HepG2 (cell line): ENCODE results near the gene EXOSC7. TPM values are rescaled to one million over a fixed set of nuclear protein-coding genes. Genes with fewer than 3 reads are reported as not detected.

Source experiments
- ATAC-seq: fragments of 200-7000 bp; cut with Tn5 transposase; 3 replicates; pipeline ENCODE4 v1.9.1; 2020; ENCODE audit warnings: mild to moderate bottlenecking, moderate library complexity
- BruUV-seq: library from RNA; stranded (reverse); fragments of 400-500 nt; replicated peaks from 2 replicates; lab custom pipeline; 2021; lab: Mats Ljungman, UMichigan
- CTCF ChIA-PET: fragments of 300-600 bp; formaldehyde crosslinking; extraction: SDS; loops from one replicate; lab custom pipeline; 2021; ENCODE audit warnings: low total read pairs, inconsistent platforms, low intra/inter-chr PET ratio; lab: Yijun Ruan, JAX
- POLR2A ChIA-PET: fragments of 350-600 bp; sonication (Branson Sonifier 250); formaldehyde crosslinking; loops from one replicate; lab custom pipeline; 2020; ENCODE audit warnings: antibody characterized with exemption, inconsistent platforms; lab: Yijun Ruan, JAX
- DNase-seq: peaks from one replicate; pipeline ENCODE4 v3.0.0-alpha.2; 2015; ENCODE audit warnings: low spot score
- FAIRE-seq: peaks from 3 replicates; lab custom pipeline; 2011; peaks lifted over from hg19 to GRCh38; lab: Jason Lieb, UNC
- H2AFZ ChIP-seq: one replicate; pipeline ENCODE4 v1.6.1; 2011; ENCODE audit warnings: low read length, inconsistent platforms
- H3K27ac ChIP-seq: fragments of 300-600 bp; 3 replicates; pipeline ENCODE4 v1.8.0; 2011; ENCODE audit warnings: mixed run types, mild to moderate bottlenecking, mixed read lengths, low read length, inconsistent platforms; ENCODE audit not compliant: insufficient read depth; ENCODE audit errors: extremely low read length
- H3K27me3 ChIP-seq, 2 experiments: fragments of 200-600 bp in 1 of 2; 2 replicates in 1 of 2; 3 replicates in 1 of 2; pipeline versions ENCODE4 v1.6.0 to v1.8.0; 2011; ENCODE audit warnings: low read length in 2 of 2, mild to moderate bottlenecking in 2 of 2, moderate library complexity in 2 of 2, inconsistent platforms in 1 of 2; ENCODE audit not compliant: insufficient read depth in 2 of 2, control insufficient read depth in 1 of 2
- H3K36me3 ChIP-seq, 2 experiments: fragments of 200-600 bp in 1 of 2; replicated peaks in 1 of 2; 2 replicates in 1 of 2; 3 replicates in 1 of 2; pipeline versions ENCODE4 v1.5.1 to v1.8.0; 2011; ENCODE audit warnings: low read length in 2 of 2, inconsistent platforms in 1 of 2; ENCODE audit not compliant: insufficient read depth in 2 of 2, control insufficient read depth in 1 of 2
- H3K4me1 ChIP-seq: 2 replicates; pipeline ENCODE4 v1.5.1; 2012; ENCODE audit warnings: low read length, inconsistent platforms; ENCODE audit not compliant: insufficient read depth
- H3K4me2 ChIP-seq: 2 replicates; pipeline ENCODE4 v1.6.0; 2011; ENCODE audit warnings: low read depth, low read length, inconsistent platforms
- H3K4me3 ChIP-seq, 3 experiments: fragments of 200-600 bp in 1 of 3; sonication (generic), shearing (Covaris generic) in 1 of 3; replicated peaks in 1 of 3; 2 replicates each; pipeline ENCODE4 v1.5.1; 2011 to 2016; ENCODE audit warnings: low read length in 3 of 3, inconsistent platforms in 2 of 3, low read depth in 2 of 3, mild to moderate bottlenecking in 2 of 3, control low read depth in 1 of 3, mixed read lengths in 1 of 3; ENCODE audit not compliant: insufficient read depth in 1 of 3
- H3K79me2 ChIP-seq: one replicate; pipeline ENCODE4 v1.6.1; 2011; ENCODE audit warnings: low read length, inconsistent platforms; ENCODE audit not compliant: insufficient read depth
- H3K9ac ChIP-seq: 2 replicates; pipeline ENCODE4 v1.6.0; 2011; ENCODE audit warnings: mild to moderate bottlenecking, low read depth, low read length, inconsistent platforms; ENCODE audit not compliant: insufficient read depth
- H3K9me3 ChIP-seq: 2 replicates; pipeline ENCODE4 v1.5.1; 2012; ENCODE audit warnings: mild to moderate bottlenecking, low read length
- H4K20me1 ChIP-seq: 2 replicates; pipeline ENCODE4 v1.6.0; 2011; ENCODE audit warnings: inconsistent platforms, mild to moderate bottlenecking, low read length, moderate library complexity; ENCODE audit not compliant: insufficient read depth
- CEBPB ChIP-seq: IDR thresholded peaks from 2 replicates; pipeline ENCODE4 v1.6.1; 2011; ENCODE audit warnings: low read depth, low read length, improper control_type of control experiment, borderline replicate concordance
- FOXM1 ChIP-seq: sonication (generic); formaldehyde crosslinking; IDR thresholded peaks from 2 replicates; pipeline ENCODE4 v1.5.0; 2020; ENCODE audit warnings: missing genetic modification reagents
- SKI ChIP-seq: fragments of 450-650 bp; IDR thresholded peaks from one replicate; pipeline ENCODE4 v1.6.1; 2018; ENCODE audit warnings: mild to moderate bottlenecking; ENCODE audit not compliant: partially characterized antibody
- THYN1 ChIP-seq: sonication (generic); formaldehyde crosslinking; IDR thresholded peaks from 2 replicates; pipeline ENCODE4 v1.8.1; 2023; ENCODE audit warnings: low read depth, mild to moderate bottlenecking, moderate library complexity, missing genetic modification reagents, borderline replicate concordance
- TRAFD1 ChIP-seq: sonication (generic); formaldehyde crosslinking; IDR thresholded peaks from 2 replicates; pipeline ENCODE4 v1.5.1; 2020; ENCODE audit warnings: missing genetic modification reagents, mild to moderate bottlenecking, borderline replicate concordance
- ZBTB43 ChIP-seq: sonication (generic); formaldehyde crosslinking; conservative IDR thresholded peaks from 2 replicates; pipeline ENCODE4 v1.4.0; 2020; ENCODE audit warnings: missing genetic modification reagents
- ZIK1 ChIP-seq: sonication (generic); formaldehyde crosslinking; IDR thresholded peaks from 2 replicates; pipeline ENCODE4 v1.5.0; 2020; ENCODE audit warnings: mild to moderate bottlenecking, low read depth, missing genetic modification reagents, borderline replicate concordance
- ZSCAN25 ChIP-seq: sonication (generic); formaldehyde crosslinking; IDR thresholded peaks from 2 replicates; pipeline ENCODE4 v1.8.0; 2022; ENCODE audit warnings: mild to moderate bottlenecking, missing genetic modification reagents
- WGBS: methylation state at CpG from one replicate; pipeline ENCODE4 v1.1.6; 2017; ENCODE audit warnings: low lambda C conversion rate; 5-methylcytosine and 5-hydroxymethylcytosine counted together
- in situ Hi-C: cut with HindIII; loops from 2 replicates; pipeline ENCODE4 v1.10.0; 2017; ENCODE audit warnings: low pct_unique_long_range_greater_than_20kb; ENCODE audit not compliant: extremely low pct_ligation_motif_present
- intact Hi-C: fragments of 100-400 bp; cut with micrococcal nuclease; formaldehyde crosslinking; loops from one replicate; pipeline ENCODE4 v1.10.0; 2022; ENCODE audit not compliant: unreplicated experiment
- polyA plus RNA-seq, 8 experiments: library from polyadenylated mRNA; depleted of rRNA in 3 of 8; stranded (reverse) in 7 of 8; unstranded in 1 of 8; fragments of >200 nt; fragmentation: Illumina TruSeq in 4 of 8; extraction: Trizol in 4 of 8; gene quantifications; 2 replicates each; pipeline versions ENCODE4 v1.2.1 to v1.2.3, GENCODE V29; 2011 to 2016; ENCODE audit warnings: low read depth in 4 of 8, missing spikeins in 1 of 8, mixed read lengths in 1 of 8; ENCODE audit not compliant: insufficient read depth in 1 of 8
- total RNA-seq, 5 experiments: library from RNA; depleted of rRNA; stranded (reverse); fragments of >200 nt; fragmentation: Illumina TruSeq; extraction: Trizol; gene quantifications; 2 replicates each; pipeline ENCODE4 v1.2.3, GENCODE V29; 2016; ENCODE audit warnings: low read depth in 1 of 5

The EXOSC7 gene
- total and polyA plus RNA-seq, 2 of the 13 experiments (the other 11 are each of a cell fraction or from before 2014, with no cell fraction given): 68.3 to 74.7 TPM

- TF ChIP-seq TRAFD1 (CRISPR knock-in tag): no peak
- TF ChIP-seq THYN1 (CRISPR knock-in tag): no peak
- no peak for TF ChIP-seq SKI
- TF ChIP-seq FOXM1: no peak
- TF ChIP-seq ZIK1 (CRISPR knock-in tag): no peak
- no peak for TF ChIP-seq ZBTB43 (CRISPR knock-in tag)
These were observed 23.4 kb upstream of the EXOSC7 start (continued) for GRCh38 chr3:44952689-44953088.

- no peaks in the 10 kb centered on the region for H3K27me3 ChIP-seq
- no peak for ATAC-seq
- no peaks in the 10 kb centered on the region for H3K79me2 ChIP-seq
- ChIA-PET CTCF (no interaction called here), POLR2A (no interaction called here)
- in situ Hi-C loops (no loop called here), intact Hi-C loops (no loop called here)
- no peak overlapping the region for H3K4me2 ChIP-seq
- H4K20me1 ChIP-seq: no peaks in the 10 kb centered on the region
- TF ChIP-seq CEBPB: peak; percentile 27; the same call in 1 of the 2 replicates
- no peak for TF ChIP-seq ZSCAN25
- BruUV-seq: no TSS peak
- H2AFZ ChIP-seq: no peak overlapping the region
- H3K4me3 ChIP-seq: no peak overlapping the region
- peaks cover 16 to 26% of the 10 kb centered on the region in 2 experiments; a peak in 4 of 5 replicates for H3K36me3 ChIP-seq
- no peak overlapping the region for H3K9ac ChIP-seq
- peak overlapping the region; percentile 16 for H3K27ac ChIP-seq
- H3K4me1 ChIP-seq: peaks cover 19% of the 10 kb centered on the region
- no peak for DNase-seq
- WGBS: 74% methylated on average over 5 of the region's 5 CpGs
- no peak for FAIRE-seq
- H3K9me3 ChIP-seq: no peaks in the 10 kb centered on the region
These were observed 21.7 kb upstream of the EXOSC7 start for GRCh38 chr3:44954304-44954703.
